Left ventricle myocardium superior (tissue), 1 donor: ENCODE results near the gene JADE1. TPM values are rescaled to one million over a fixed set of nuclear protein-coding genes. Genes with fewer than 3 reads are reported as not detected.
A peak's percentile ranks its signal among the peaks of the same experiment; 100 is the strongest.

ENCODE experiments used
- ATAC-seq: fragments of 200-7000 bp; cut with Tn5 transposase; one replicate; pipeline ENCODE4 v1.9.1; 2020; ENCODE audit warnings: mild to moderate bottlenecking, moderate library complexity
- DNase-seq: peaks from one replicate; pipeline ENCODE4 v3.0.0-alpha.2; 2020
- intact Hi-C: fragments of 100-400 bp; cut with micrococcal nuclease; formaldehyde crosslinking; loops from one replicate; pipeline ENCODE4 v1.11.0; 2022
- total RNA-seq: library from RNA; stranded (reverse); fragmentation: NEBNext Ultra II Directional; extraction: Animal tissue kit (Norgen Biotek cat#: 25700); gene quantifications from one replicate; pipeline ENCODE4 v1.2.1, GENCODE V29; 2021
- donor health status: DM: no; HTN: yes; CAD: no; lungs with severe emphysema.

The JADE1 gene
- total RNA-seq, 1 donor from 2014 or later: 24.4 TPM

DNA sequence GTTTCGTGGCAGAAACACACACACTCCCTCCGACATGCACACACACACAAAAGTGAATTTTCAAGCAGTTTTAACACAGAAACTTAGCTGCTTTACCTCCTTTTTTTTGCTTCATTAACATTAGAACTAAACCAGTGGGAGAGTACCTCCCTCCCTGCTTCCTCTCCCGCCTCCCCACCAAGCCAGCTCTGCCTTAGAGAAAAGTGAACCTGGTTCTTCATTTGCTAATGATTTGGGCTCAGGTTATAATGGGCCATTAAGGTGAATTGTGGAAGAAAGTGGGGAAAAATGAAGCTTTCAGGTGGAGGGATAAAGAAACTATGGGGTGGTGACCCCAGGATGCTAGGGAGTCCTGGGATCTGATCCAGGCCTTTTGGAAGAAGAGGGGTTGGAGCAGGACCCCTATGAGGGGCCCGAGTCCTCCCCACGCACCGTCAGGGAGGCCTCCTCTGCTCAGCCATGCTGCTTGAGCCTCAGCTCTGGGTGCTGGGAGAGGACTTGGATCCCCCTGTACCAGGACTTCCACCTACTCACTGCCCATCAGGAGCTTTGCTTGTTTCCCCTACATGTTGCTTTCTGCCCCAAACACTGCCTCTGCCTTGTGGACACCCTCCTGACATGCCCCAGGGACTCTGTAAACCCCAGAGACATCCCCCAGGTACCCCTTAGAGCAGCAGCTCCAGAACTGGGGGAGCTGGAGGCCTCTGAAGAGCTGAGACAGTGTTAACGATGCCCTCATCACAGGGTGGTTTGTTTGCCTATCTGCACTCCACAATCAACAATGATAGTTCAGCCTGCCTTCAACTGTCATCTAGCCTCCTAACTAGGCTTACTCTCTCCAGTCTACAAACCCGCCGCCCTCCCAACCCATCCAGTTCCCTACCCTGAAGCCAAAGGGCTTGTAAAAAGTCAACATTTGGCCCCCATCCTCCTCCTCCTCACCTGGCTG is 6.5 kb upstream of the JADE1 start:
- no peak for DNase-seq
- no peak for ATAC-seq
- intact Hi-C loops: no loop called here

DNA sequence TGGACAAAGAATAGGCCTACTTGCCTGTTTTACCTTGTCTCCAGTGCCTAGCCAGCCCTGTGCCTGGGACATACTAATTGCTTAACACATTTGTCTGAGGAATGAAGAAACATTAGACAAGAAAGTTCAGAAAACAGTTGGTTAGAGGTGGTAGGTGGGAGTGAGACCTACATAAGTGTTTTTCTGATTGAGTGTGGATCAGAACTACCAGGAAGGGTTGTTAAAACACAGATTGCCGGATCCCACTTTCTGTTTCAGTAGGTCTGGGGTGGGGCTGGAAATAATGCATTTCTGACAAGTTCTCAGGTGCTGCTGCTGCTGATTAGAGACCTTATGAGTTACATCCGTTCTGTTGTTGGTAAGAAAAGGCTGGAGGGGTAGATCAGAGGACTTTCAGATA is 5.7 kb upstream of the JADE1 start:
- no peak for ATAC-seq
- intact Hi-C loops: no loop called here
- DNase-seq: no peak

DNA sequence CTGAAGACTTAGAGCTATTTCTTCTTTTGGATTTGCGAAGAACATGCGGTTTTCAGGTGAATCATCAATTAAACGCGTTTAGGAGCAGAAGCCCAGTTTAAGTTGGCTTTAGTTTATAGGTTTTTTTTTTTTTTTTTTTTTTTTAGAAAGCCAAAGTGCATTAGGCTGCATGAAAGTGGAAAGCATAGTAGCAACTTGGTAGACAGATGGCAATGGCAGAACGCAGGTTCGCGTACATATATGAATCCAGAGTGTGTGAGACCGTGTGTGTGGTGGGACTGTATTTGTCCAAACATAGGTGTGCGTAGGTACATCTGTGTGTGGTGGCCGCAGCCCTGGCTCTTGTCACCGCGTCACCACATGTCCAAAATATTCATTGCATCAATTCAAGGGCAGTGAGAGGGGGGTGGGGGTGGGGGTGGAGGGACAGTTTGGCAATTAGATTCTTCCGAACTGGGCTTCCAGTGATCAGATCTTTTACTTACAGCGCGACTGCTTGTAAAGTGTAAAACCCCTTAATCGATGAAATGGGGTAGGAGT is 901 bp downstream of the JADE1 start:
- peak; percentile 8 for ATAC-seq
- intact Hi-C loops: no loop called here
- peak; percentile 46 for DNase-seq

DNA sequence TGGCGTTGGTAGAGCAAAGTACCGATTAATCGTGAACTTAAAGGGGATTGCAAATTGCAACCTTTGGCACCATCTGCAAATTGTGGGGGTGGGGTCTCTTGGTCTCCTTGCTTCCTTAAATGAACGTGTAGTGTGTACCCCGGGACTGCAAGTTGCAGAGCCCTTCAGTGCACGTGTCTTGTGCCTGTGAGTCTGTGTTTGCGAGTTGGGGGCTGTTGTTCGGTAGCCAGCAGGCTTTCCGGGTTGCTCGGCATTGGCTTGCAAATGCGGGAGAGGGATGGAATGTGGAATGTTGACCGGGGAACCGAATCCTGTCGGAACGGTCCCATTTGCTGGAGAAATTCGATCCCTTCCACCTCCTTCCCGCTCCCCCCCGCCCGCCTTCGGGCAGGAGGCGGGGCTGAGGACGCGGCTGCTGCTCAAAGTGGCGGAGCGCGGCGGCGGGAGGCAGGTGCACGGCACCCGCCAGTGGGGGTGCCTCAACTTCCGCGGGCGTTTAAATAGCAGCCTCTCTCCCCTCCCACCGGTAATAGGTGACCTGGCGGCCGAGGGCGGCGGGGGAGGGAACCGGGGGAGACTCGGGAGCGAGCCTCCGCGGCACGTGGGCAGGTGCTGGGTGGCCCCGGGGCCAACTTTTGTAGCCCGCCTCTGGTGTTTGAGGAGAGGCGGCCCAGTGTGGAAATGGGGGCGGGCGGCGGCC is 1.5 kb downstream of the JADE1 start:
- ATAC-seq: peak; percentile 58
- peak; percentile 87 for DNase-seq
- intact Hi-C loops: no loop called here

DNA sequence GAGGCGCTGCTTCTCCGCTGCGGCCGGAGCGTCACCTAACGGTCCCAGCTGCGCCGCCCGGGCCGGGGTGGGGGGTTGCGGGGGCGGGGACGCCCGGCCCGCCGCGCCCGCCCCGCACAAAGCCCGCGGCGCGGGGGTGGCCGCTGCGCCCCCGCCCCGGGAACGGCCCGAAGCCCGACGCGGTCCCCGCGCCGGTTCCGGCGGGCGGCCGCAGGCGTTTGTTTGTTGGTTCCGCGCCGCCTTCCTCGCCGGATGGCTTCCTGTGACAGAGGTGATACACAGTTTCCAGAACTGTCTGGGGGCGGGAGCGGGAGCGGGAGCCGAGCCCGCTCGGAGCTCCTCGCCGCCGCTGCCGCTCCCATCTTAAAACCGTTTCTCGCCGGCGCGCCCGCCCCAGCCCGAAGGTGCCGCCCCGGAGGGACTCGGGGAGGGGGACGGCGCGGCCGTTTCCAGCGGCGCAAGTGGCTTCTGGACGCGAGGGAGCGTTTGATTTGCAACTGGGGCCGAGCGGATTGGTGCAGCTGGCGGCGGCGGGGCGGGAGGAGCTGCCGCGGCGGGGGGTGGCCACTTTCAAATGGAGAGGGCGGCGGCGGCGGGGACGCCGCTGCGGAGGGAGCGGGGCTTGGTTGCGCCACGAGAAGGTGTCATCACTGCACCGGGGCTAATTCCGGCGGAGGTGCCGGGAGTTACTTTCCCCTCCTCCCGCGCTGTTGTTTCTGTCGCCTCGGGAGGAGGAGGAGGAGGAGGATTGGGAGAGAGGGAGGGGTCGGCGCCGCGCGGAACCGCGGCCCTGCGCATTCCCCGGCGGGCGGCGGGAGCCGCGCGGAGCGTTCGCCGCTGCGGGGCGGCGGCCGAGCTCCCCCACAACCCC is 2.3 kb downstream of the JADE1 start:
- intact Hi-C loops: no loop called here
- DNase-seq (peak; percentile 93), ATAC-seq (peak; percentile 78)

DNA sequence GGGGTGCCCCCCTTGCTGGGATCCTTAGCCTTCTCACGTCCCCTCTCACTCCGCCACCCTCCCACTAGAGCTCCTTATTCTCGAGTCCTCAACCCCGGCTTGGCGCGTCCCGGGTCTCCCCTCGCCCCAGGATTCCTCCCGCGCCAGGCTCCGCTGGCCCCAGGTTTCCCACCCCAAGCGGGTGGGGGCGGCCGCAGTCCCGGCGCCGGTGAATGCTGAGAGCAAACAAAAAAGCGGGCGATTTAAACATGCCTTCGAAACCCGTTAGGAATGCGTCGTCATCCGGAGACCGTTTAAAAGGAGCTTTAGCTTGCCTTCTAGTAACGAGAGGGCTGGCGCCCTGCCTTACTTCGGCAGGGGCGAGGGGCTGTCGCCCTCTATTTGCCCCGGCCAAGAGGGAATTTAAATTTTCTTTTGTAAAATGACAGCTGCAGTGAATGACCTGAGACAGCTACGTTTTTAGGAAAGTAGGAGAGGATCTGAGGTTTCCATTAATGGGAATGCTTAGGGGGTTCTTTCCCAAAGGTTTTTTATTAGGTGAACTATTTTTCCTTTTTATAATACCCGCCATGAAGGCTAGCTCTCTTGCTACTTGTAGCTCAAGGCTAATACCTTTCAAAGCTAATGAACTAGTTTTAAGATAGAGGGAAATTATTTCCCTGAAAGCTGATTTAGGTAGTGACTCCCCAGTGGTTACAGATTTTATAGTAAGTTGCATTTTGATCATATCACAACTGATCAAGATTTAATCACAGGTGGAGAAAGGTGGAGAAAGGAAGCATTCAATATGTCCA is 3.1 kb downstream of the JADE1 start:
- DNase-seq (peak; percentile 62), ATAC-seq (peak; percentile 1)
- intact Hi-C loops: no loop called here

DNA sequence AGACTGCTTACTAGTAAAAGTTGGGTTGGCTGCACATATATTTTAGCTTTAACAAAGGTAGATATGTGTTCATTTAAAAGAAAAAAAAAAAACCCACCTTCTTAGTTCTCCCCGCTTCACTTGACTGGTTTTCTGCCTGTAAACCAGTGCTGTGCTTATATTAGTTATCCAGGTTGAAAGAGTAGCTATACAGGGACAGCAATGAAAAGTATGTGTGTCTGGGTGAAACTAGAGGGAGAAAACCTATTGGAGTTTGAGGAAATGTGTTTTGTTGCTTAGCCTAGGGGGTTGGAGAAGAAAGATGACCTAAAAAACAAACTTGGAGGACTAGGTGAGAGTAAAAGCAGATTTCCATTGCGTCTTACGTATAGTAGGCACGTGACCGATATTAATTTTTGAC is 4.5 kb downstream of the JADE1 start:
- DNase-seq (no peak), ATAC-seq (no peak)
- intact Hi-C loops: no loop called here

DNA sequence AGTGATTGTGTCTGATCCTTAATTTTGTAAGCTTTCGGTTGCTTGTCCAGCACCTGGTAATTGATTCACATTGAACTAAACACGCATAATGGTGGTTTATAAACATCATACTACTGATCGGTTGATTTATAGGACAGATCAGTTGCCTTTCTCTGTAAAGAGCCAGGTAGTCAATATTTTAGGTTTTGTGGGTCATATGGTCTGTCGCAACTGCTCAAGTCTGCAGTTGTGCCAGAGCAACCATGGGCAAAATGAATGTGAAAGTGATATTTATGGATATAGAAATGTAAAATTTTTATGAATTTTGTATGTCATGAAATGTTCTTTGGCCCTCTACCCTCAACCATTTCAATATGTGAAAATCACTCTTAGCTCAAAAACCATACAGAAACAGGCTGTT is 8.9 kb downstream of the JADE1 start:
- DNase-seq: no peak
- intact Hi-C loops: no loop called here
- ATAC-seq: no peak

DNA sequence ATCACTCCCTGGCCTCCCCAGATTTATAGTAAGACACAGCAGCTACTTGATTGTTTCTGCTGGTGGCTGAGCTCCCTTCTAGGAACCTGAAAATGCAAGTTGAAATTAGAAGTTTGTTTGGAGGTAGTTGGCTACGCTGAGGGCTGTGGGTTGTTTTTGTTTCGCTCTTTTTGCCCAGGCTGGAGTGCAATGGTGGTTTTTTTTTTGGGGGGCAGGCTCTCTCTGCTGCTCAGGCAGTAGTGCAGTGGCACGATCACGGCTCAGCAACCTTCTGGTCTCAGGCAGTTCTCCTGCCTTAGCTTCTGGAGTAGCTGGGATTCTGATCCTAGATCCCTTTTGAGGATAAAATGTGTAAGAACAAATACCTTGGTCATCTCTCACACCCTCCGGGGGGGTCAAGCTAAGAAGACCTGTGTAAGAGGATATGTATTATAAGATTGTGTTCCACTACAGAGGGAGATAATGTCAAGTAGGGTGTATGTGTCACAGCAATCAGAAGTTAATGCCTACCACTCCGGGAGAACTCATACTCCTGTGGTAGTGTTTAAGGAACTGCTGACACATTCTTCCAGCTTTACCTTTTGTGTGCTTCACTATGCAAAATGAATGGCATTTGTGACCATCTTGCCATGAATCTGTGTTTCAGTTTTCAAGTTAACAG is 9.7 kb downstream of the JADE1 start:
- ATAC-seq: peak; percentile 35
- no peak for DNase-seq
- intact Hi-C loops: no loop called here

DNA sequence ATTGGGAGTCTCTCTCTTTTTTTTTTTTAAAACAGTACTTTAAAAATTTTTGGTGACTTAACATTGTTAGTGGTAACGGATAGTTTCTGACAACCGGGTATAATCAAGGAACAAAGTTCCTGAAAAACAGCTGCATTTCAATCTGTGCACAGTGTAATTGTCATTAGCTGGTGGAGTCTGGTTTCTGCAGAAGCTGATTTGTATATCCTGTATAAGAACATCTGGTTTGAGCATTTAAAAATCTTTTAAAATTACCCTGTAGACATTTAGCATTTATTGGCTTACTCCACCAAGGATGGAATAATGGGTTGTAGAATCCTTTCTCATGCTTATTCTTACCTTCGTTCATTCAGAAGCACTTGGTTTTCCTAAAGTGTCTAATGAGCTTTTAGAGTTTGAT is 11.2 kb downstream of the JADE1 start:
- ATAC-seq (no peak), DNase-seq (no peak)
- intact Hi-C loops: no loop called here

DNA sequence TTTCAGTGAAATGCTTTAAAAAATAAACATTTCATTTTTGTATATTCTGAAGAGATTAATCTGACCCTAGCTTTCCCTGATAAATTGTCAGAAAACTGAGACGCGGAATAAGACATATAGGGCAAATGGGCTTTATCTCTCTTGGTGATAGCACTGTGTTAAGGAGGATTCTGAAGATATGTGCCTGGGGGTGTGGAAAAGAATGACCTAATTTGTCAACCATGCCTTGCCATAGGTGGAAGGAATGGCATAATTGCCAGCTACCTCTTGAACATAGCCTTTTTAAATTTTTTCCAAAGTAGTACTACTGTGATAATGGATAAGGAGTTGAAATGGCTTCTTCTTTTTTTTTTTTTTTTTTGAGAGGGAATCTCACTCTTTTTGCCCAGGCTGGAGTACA is 11.7 kb downstream of the JADE1 start:
- DNase-seq (no peak), ATAC-seq (no peak)
- intact Hi-C loops: no loop called here

DNA sequence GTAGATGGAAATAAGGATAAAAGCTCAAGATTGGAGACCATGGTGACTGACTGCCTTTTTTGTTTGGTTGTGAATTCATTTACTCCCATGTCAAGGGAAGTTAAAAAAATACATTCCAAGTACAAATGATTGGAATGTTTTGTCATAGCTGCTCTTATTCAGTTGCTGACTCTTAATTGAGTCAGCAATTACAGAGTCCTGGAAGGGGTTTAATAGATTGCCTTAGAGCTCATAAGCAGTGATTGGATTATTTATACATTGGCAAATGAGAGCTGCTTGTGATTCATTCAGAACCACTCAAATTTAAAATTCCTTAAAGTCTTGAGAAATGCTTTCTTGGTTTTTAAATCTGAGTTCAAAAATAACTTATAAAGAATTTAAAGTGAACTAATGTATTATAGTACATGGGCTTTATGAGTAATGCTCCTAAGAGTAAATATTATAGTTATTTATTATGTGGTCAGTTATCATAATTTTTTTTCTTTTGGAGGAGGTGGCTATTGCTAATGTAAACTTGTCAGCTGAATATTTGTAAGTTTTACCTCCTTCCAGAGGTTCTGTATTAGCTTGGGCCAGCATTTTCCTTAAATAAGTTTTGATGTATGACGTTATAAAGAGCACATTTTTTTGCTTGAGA is 13.6 kb downstream of the JADE1 start:
- ATAC-seq (no peak), DNase-seq (no peak)
- intact Hi-C loops: no loop called here

DNA sequence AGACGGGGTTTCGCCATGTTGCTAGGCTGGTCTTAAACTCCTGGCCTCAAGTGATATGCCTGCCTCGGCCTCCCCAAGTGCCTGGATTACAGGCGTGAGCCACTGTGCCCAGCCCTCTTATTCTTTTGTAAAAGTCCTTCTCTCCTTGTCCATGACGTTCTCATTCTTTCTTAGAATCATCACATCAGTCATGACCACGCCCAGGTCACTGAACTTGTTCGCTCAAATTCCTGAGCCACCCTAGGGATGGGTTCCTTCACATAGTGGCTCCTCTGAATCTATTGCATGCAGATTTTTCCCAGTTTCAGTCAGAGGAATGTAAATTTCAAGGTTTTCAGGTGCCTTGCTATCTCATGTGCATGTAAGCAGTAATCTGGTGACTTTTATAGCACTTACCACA is 15.7 kb downstream of the JADE1 start:
- no peak for ATAC-seq
- intact Hi-C loops: no loop called here
- DNase-seq: no peak

DNA sequence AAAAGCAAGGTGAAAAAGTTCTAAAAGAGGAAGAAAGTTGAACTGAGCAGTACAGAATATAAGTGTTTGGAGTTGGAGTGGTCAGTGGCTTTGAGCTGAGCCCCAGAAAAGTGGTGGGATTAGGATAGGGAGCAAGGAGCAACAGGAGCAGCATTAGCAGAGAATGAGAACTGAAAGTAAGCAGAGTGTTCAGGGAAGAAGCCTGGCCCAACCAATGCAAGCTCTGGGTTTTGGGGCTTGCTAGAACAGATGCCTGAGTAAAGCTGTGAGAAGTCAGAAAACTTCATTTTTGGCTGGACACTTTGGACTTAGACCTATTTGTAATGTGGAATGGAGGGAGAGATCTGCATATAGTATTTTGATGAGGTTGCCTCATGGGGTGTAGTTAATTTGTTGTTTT is 17.8 kb downstream of the JADE1 start:
- no peak for DNase-seq
- intact Hi-C loops: no loop called here

DNA sequence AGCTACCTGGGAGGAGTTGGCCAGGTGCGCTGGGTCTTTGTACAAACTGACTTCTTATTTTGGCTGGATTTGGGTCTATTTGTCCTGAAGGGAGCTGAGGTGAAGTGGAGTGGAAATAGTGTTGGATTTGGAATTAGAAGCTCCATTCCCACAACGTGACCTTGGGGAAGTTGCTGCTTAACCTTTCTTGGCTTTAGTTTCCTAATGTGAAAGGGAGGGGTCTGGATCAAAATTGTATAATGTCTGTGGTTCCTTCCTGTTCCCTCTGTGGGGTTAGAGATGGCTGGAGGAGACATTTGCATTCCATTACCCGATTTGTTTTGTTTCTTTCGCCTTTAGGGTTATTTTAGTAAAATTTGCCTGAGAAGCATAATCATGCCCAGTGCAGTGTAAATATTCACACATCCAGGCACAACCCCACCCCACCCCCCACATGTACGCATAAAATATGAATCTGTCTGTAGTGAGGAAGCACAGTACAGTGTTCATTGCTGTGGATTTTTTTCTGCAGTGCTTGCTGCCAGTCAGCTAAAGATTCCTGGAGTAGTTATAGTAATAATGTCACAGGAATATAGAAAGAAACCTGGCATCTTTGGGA is 21.5 kb downstream of the JADE1 start:
- intact Hi-C loops: no loop called here
- DNase-seq (no peak), ATAC-seq (no peak)

More for the DNA sequence above, 17.8 kb downstream of the JADE1 start:
- no peak for ATAC-seq

DNA sequence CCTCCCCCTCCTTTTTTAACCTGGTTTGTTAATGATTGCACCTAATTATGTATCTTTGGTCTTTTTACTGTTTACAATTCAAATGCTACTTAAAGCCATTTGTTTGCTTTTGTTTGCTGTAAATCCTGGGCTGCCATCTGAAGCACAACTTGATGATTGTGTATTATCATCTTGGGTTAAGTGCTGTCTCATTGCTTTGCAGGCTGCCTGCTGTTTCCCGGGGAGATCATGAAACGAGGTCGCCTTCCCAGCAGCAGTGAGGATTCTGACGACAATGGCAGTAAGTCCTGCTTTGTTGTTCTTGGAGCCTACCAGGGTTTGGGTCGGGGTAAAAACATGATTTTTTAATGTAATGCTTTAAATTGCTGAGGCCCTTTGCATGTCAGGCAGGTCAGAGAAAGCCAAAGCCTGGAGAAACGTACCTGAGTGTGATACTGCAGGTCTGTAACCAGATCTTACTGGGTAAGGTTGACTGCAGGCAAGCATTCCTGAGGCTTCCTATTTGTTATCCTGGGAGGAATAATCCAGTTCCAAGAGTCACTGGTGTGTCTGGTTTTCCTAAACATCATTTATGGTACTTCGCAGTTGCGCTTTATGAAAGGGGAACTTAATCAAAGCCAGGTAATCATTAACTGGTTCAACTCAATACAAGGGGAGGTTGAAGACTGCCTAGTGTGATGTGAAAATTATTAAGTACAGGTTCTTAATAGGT is 22.2 kb downstream of the JADE1 start:
- ATAC-seq (no peak), DNase-seq (no peak)
- intact Hi-C loops: no loop called here

DNA sequence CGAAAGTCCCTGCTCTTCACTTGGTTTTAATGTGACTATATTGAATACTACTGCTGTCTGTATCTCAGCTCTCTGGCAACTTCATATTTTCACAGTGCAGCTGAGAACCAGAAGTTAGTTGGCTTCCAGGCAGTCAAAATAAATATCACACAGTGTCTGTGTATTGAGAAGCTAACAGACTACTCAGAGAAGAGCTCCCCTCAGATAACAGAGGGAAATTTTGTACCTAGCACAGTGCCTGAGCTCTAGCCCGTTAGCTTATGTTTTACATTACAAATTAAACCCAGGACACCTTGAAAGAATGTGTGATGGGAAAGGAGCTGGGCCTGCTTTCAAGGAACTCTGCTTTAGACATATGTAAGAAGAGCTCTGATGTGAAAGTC is 22.7 kb downstream of the JADE1 start:
- DNase-seq: no peak
- ATAC-seq: no peak
- intact Hi-C loops: no loop called here
